GM21717 (cell line): ENCODE data around the gene METTL23.
"Not testable (repeated sequence)": the region's sequence is repeated elsewhere in the genome, so short reads cannot be mapped to it uniquely, and the experiment has no call there.

Experiments
- ATAC-seq: cut with Tn5 transposase; IDR thresholded peaks from one replicate; pipeline ENCODE4 v1.9.1; 2021; ENCODE audit warnings: mild to moderate bottlenecking, moderate library complexity; ENCODE audit not compliant: unreplicated experiment

Gene METTL23

GRCh38 chr17:76732734-76733617, 6.3 kb downstream of the METTL23 start:
- ATAC-seq: no peak

- no peak for ATAC-seq
These were observed 6.9 kb downstream of the METTL23 start for GRCh38 chr17:76733618-76733957.

- ATAC-seq: no peak
These were observed 7.6 kb downstream of the METTL23 start for GRCh38 chr17:76734080-76734840.

GRCh38 chr17:76735006-76735405, 8.4 kb downstream of the METTL23 start:
- ATAC-seq: no peak

- ATAC-seq: no peak
These were observed 9.1 kb downstream of the METTL23 start for GRCh38 chr17:76735586-76736348.

- peak; percentile 12 for ATAC-seq
These were observed 9.9 kb downstream of the METTL23 start for GRCh38 chr17:76736349-76737081.

GRCh38 chr17:76737082-76737675, 10.5 kb downstream of the METTL23 start, which contains the start of gene SRSF2:
Gene SRSF2, minus strand, starts transcription at chr17:76737331. Its CDS starts 171 bp downstream, at chr17:76737160.
- peak; percentile 55 for ATAC-seq

- peak; percentile 50 for ATAC-seq
These were observed 11.2 kb downstream of the METTL23 start, which contains the start of gene MFSD11 for GRCh38 chr17:76737676-76738467. Gene MFSD11, plus strand, starts transcription at chr17:76738119. Its CDS starts 234 bp downstream, at chr17:76738353.

- ATAC-seq: no peak
These were observed 11.8 kb downstream of the METTL23 start for GRCh38 chr17:76738468-76738850.

GRCh38 chr17:76739568-76740115, 13.0 kb downstream of the METTL23 start:
- ATAC-seq: not testable (repeated sequence)

- no peak for ATAC-seq
These were observed 13.9 kb downstream of the METTL23 start for GRCh38 chr17:76740329-76741118.

GRCh38 chr17:76742958-76743357, 16.3 kb downstream of the METTL23 start:
- no peak for ATAC-seq

- no peak for ATAC-seq
These were observed 18.1 kb downstream of the METTL23 start for GRCh38 chr17:76744747-76745146.

GRCh38 chr17:76745785-76746184, 19.1 kb downstream of the METTL23 start:
- not testable (repeated sequence) for ATAC-seq

- ATAC-seq: no peak
These were observed 21.2 kb downstream of the METTL23 start for GRCh38 chr17:76747716-76748363.

- no peak for ATAC-seq
These were observed 22.0 kb downstream of the METTL23 start for GRCh38 chr17:76748657-76749056.

- ATAC-seq: no peak
These were observed 24.9 kb downstream of the METTL23 start for GRCh38 chr17:76751416-76751993.
